PC-9 (cell line): Measurements from ENCODE around the gene DNASE1L2. TPM values are rescaled to one million over a fixed set of nuclear protein-coding genes. Genes with fewer than 3 reads are reported as not detected.

Source experiments
- BruUV-seq: library from RNA; stranded (reverse); fragments of 400-500 nt; replicated peaks from 2 replicates; lab custom pipeline; 2021; lab: Mats Ljungman, UMichigan
- CTCF ChIA-PET: fragments of 300-600 bp; sonication (Branson Sonifier 250); formaldehyde crosslinking; loops from one replicate; lab custom pipeline; 2022; ENCODE audit warnings: antibody characterized with exemption; lab: Charles Lee
- POLR2A ChIA-PET: fragments of 300-600 bp; sonication (Branson Sonifier 250); formaldehyde crosslinking; loops from one replicate; lab custom pipeline; 2022; ENCODE audit warnings: antibody characterized with exemption; ENCODE audit not compliant: unreplicated experiment; lab: Charles Lee
- DNase-seq, 2 experiments: peaks; one replicate each; pipeline versions ENCODE4 v3.0.0 to v3.0.0-alpha.2; 2015 to 2022; ENCODE audit warnings: mixed read lengths in 1 of 2
- H2AFZ ChIP-seq: fragments of 200-600 bp; sonication (generic); 2 replicates; pipeline ENCODE4 v1.8.1; 2017; ENCODE audit warnings: antibody characterized with exemption
- H3F3A ChIP-seq: fragments of 200-600 bp; sonication (generic); 2 replicates; pipeline ENCODE4 v1.8.1; 2017; ENCODE audit warnings: antibody characterized with exemption, mild to moderate bottlenecking, low read depth; ENCODE audit not compliant: insufficient read depth
- H3K27ac ChIP-seq: fragments of 200-600 bp; sonication (generic); 2 replicates; pipeline ENCODE4 v1.6.1; 2016; ENCODE audit warnings: mixed run types
- H3K27me3 ChIP-seq: fragments of 200-600 bp; sonication (generic); 2 replicates; pipeline ENCODE4 v1.6.1; 2016; ENCODE audit warnings: low read depth, mixed run types; ENCODE audit not compliant: insufficient read depth
- H3K36me3 ChIP-seq: fragments of 200-600 bp; sonication (generic); 2 replicates; pipeline ENCODE4 v1.6.1; 2016; ENCODE audit warnings: low read depth, mixed run types
- H3K4me1 ChIP-seq: fragments of 200-600 bp; sonication (generic); replicated peaks from 2 replicates; pipeline ENCODE4 v1.6.1; 2016; ENCODE audit warnings: mixed run types; ENCODE audit not compliant: insufficient read depth
- H3K4me2 ChIP-seq: fragments of 200-600 bp; sonication (generic); 2 replicates; pipeline ENCODE4 v1.6.1; 2017; ENCODE audit warnings: mixed run types
- H3K4me3 ChIP-seq: fragments of 200-600 bp; sonication (generic); 2 replicates; pipeline ENCODE4 v1.6.1; 2016; ENCODE audit warnings: mixed run types
- H3K79me2 ChIP-seq: fragments of 200-600 bp; sonication (generic); 2 replicates; pipeline ENCODE4 v1.6.1; 2017; ENCODE audit warnings: low read depth, mixed run types
- H3K9me2 ChIP-seq: fragments of 200-600 bp; sonication (generic); 2 replicates; pipeline ENCODE4 v1.8.1; 2017; ENCODE audit warnings: mild to moderate bottlenecking; ENCODE audit not compliant: insufficient read depth
- H3K9me3 ChIP-seq: fragments of 200-600 bp; sonication (generic); 2 replicates; pipeline ENCODE4 v1.8.1; 2016; ENCODE audit warnings: low read depth; ENCODE audit not compliant: insufficient read depth
- H4K20me1 ChIP-seq: fragments of 200-600 bp; sonication (generic); 2 replicates; pipeline ENCODE4 v1.8.1; 2017; ENCODE audit not compliant: insufficient read depth
- CTCF ChIP-seq: fragments of 200-600 bp; sonication (generic); conservative IDR thresholded peaks from 2 replicates; pipeline ENCODE4 v1.6.1; 2017; ENCODE audit warnings: mixed run types, antibody characterized with exemption, mild to moderate bottlenecking, moderate library complexity
- EZH2 ChIP-seq: fragments of 200-600 bp; sonication (generic); IDR thresholded peaks from 2 replicates; pipeline ENCODE4 v1.8.0; 2017; ENCODE audit warnings: antibody characterized with exemption, low read depth
- intact Hi-C: fragments of 100-400 bp; cut with micrococcal nuclease; formaldehyde crosslinking; loops from one replicate; pipeline ENCODE4 v1.10.0; 2022; ENCODE audit not compliant: unreplicated experiment
- total RNA-seq: library from RNA; stranded (reverse); gene quantifications from 2 replicates; pipeline ENCODE4 v1.2.3, GENCODE V29; 2021

Gene DNASE1L2
- total RNA-seq, 1 experiment from 2014 or later = 7.3 TPM

- POLR2A ChIA-PET = interaction anchor here (0.5 to 0.8 kb wide), 4 partner anchors 16 to 247 kb away, joined by 3 to 8 read pairs (median 6); no protein-coding TSS in a partner anchor
- Histone ChIP-seq H3K4me2 (peak overlapping the region; percentile 57), H3K9me2 (no peaks in the 10 kb centered on the region), H3K79me2 (peaks cover 51% of the 10 kb centered on the region), H4K20me1 (peaks cover 41% of the 10 kb centered on the region), H3K27me3 (no peaks in the 10 kb centered on the region), H2AFZ (no peak overlapping the region), H3K27ac (no peak overlapping the region), H3K9me3 (no peaks in the 10 kb centered on the region), H3F3A (peaks cover 18% of the 10 kb centered on the region), H3K4me3 (no peak overlapping the region), H3K4me1 (peaks cover 20% of the 10 kb centered on the region), H3K36me3 (peaks cover 4% of the 10 kb centered on the region; the same call in 1 of the 2 replicates)
- BruUV-seq = no TSS peak
- no peak for DNase-seq
- CTCF ChIA-PET = interaction anchor here (0.6 kb wide), 1 partner anchor 136 kb away, joined by 6 read pairs; no protein-coding TSS in a partner anchor
- TF ChIP-seq EZH2 (no peak), CTCF (no peak)
- intact Hi-C loops = loop anchor here (10.0 kb wide), 1 partner anchor 678 kb away; no protein-coding TSS in a partner anchor
Observed at GRCh38 chr16:2226245-2226793, 9.9 kb upstream of the DNASE1L2 start.

GRCh38 chr16:2226918-2227317 lies 9.3 kb upstream of the DNASE1L2 start:
- POLR2A ChIA-PET = interaction anchor here (0.5 to 0.8 kb wide), 4 partner anchors 15 to 191 kb away, joined by 3 to 8 read pairs (median 6); no protein-coding TSS in a partner anchor
- Histone ChIP-seq H3K4me1 (peaks cover 20% of the 10 kb centered on the region), H3K4me2 (peak overlapping the region; percentile 57; the same call in 1 of the 2 replicates), H3K27me3 (no peaks in the 10 kb centered on the region), H2AFZ (no peak overlapping the region), H4K20me1 (peaks cover 41% of the 10 kb centered on the region), H3K9me3 (no peaks in the 10 kb centered on the region), H3K79me2 (peaks cover 51% of the 10 kb centered on the region), H3K9me2 (no peaks in the 10 kb centered on the region), H3F3A (peaks cover 18% of the 10 kb centered on the region), H3K27ac (no peak overlapping the region), H3K36me3 (peaks cover 4% of the 10 kb centered on the region; the same call in 1 of the 2 replicates), H3K4me3 (no peak overlapping the region)
- no peak for DNase-seq
- intact Hi-C loops = loop anchor here (10.0 kb wide), 1 partner anchor 678 kb away; no protein-coding TSS in a partner anchor
- TF ChIP-seq CTCF (no peak), EZH2 (no peak)
- CTCF ChIA-PET = no interaction called here
- BruUV-seq = no TSS peak

GRCh38 chr16:2228161-2228824 lies 8.0 kb upstream of the DNASE1L2 start:
- ChIA-PET CTCF (interaction anchor here (0.5 to 0.6 kb wide), 2 partner anchors 40 to 86 kb away, joined by 8 to 17 read pairs; no protein-coding TSS in a partner anchor), POLR2A (no interaction called here)
- H2AFZ ChIP-seq = no peak overlapping the region
- H3K9me3 ChIP-seq = no peaks in the 10 kb centered on the region
- no peak overlapping the region for H3K4me3 ChIP-seq
- peaks cover 4% of the 10 kb centered on the region; the same call in 1 of the 2 replicates for H3K36me3 ChIP-seq
- no TSS peak for BruUV-seq
- H4K20me1 ChIP-seq = peaks cover 41% of the 10 kb centered on the region
- peaks cover 13% of the 10 kb centered on the region; the same call in 1 of the 2 replicates for H3F3A ChIP-seq
- DNase-seq = no peak
- no peak overlapping the region for H3K4me2 ChIP-seq
- TF ChIP-seq CTCF (no peak), EZH2 (no peak)
- peaks cover 20% of the 10 kb centered on the region for H3K4me1 ChIP-seq
- no peak overlapping the region for H3K27ac ChIP-seq
- intact Hi-C loops = loop anchor here (10.0 kb wide), 1 partner anchor 677 kb away; no protein-coding TSS in a partner anchor
- no peaks in the 10 kb centered on the region for H3K27me3 ChIP-seq
- peaks cover 51% of the 10 kb centered on the region for H3K79me2 ChIP-seq
- H3K9me2 ChIP-seq = no peaks in the 10 kb centered on the region
